Ramos (cell line): Measurements from ENCODE around the gene SPAG4.

Experiments used
- in situ Hi-C: fragments of 300-500 bp; cut with MboI; formaldehyde crosslinking; loops from one replicate; pipeline ENCODE4 v1.14.3; 2022; ENCODE audit warnings: low sequenced_read_pairs; ENCODE audit not compliant: unreplicated experiment

SPAG4 gene, protein sequence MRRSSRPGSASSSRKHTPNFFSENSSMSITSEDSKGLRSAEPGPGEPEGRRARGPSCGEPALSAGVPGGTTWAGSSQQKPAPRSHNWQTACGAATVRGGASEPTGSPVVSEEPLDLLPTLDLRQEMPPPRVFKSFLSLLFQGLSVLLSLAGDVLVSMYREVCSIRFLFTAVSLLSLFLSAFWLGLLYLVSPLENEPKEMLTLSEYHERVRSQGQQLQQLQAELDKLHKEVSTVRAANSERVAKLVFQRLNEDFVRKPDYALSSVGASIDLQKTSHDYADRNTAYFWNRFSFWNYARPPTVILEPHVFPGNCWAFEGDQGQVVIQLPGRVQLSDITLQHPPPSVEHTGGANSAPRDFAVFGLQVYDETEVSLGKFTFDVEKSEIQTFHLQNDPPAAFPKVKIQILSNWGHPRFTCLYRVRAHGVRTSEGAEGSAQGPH

DNA sequence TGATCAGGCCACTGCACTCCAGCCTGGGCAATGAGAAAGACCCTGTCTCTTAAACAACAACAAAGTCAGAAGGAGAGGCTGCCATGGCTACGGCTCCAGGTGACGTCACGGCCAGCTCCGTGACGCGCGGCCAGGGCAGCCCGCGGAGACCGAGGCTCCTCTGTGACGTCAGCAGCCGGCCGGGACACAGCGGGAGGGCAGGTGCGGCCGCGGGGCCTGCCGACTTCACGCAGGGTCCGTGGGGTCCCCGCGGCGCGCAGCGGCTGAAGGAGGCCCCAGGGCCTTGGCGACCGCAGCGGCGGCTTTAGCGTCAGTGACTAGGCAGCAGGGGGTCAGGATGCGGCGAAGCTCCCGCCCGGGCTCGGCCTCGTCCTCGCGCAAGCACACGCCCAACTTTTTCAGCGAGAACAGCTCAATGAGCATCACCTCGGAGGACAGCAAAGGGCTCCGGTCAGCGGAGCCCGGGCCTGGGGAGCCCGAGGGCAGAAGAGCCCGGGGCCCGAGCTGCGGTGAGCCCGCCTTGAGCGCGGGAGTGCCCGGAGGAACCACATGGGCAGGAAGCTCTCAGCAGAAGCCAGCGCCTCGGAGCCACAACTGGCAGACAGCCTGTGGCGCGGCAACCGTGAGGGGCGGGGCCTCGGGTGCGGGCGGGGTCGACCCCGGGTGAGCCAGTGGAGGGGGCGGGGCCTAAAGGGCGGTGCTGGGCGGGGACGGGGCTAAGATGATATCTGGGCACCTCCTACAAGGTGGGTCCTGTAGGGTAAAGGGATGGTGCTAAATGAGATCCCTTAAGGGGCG, at the start of gene SPAG4:
SPAG4 (plus strand) TSS at position 163 of the 798 bp plus-strand sequence; CDS start at position 338, 175 bp downstream.
- in situ Hi-C loops, result no loop called here

DNA sequence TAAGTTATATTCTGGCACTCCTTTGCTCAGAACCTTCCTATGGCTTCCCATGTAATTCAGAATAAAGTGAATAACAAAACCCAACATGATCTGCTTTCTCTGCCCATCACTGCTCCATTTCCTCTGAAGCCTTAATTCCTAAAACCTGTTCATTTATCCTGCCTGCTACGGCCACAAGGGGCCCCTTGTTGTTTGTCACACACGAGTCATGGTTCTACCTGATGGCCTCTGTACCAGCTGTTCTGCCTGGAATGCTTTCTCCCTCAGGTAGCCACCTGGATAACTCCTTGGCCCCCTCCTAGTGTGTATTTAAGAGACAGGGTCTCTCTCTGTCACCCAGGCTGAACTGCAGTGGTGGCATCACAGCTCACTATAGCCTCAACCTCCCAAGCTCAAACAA, 47.0 kb upstream of the SPAG4 start:
- in situ Hi-C loops, result no loop called here

- in situ Hi-C loops, result no loop called here
Observed at GRCh38 chr20:35571555-35571954, 44.1 kb upstream of the SPAG4 start.

DNA sequence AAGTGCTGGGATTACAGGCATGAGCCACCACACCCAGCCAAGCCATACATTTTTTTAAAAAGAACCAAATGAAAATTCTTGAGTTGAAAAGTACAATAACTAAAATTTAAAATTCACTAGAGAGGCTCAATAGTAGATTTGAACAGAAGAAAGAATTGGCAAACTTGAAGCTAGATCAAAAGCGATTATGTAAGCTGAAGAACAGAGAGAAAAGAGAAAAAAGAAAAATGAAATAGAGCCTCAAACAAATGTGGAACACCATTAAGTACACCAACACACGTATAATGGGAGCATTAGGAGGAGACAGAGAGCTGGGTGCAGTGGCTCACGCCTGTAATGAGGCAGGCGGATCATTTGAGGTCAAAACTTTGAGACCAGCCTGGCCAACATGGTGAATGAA, 42.8 kb upstream of the SPAG4 start:
- in situ Hi-C loops, result no loop called here

- in situ Hi-C loops, result no loop called here
Observed at GRCh38 chr20:35575958-35576357, 39.7 kb upstream of the SPAG4 start.

DNA sequence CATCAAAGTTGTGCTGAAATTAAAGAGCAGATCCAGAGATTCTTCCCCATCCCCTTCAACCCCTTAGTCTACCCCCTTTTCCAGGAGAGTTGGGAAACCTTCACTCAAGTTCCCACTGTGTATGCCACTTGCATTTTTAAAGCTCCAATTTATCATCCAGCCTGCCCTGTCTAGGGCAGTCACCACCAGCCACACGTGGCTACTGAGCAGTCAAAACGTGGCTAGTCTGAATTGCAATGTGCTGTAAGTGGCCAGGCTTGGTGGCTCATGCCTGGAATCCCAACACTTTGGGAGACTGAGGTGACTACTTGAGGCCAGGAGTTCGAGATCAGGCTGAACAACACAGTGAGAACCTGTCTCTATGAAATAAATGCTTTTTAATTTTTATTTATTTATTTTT, 38.8 kb upstream of the SPAG4 start:
- in situ Hi-C loops, result no loop called here

DNA sequence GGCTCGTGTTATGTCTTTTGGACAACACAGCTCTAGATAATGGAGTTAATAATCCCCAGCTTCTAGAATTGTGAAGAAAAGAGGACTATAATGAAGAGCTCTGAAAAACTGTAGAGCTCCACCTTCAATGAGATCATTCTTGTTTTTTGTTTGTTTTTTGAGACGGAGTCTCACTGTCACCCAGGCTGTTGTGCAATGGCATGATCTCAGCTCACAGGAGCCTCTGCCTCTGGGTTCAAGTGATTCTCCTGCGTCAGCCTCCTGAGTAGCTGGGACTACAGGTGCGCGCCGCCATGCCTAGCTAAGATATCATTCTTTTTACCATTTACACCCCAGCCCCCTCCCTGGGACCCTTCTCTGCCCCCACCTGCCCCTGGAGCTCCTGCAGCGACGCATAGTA, 37.2 kb upstream of the SPAG4 start:
- in situ Hi-C loops, result no loop called here

DNA sequence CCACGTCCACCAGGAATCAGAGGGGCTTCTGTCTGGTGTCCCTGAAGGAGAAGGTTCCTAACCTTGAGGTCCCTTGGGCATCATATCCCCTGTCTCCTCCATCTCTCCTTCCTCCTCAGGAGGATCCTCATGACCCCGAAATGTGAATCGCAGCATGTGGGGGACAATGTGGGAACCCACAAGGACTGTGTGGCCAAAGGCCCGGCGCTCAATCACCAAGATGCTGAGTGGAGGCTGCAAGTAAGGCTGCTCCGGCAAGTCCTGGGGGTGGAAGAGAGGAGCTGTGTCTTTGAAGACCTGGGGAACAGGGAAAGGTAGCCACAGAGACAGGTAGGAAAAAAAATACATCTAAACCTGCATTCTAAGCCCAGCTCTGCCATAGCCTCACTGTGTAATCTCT, 36.4 kb upstream of the SPAG4 start:
- in situ Hi-C loops, result no loop called here

GRCh38 chr20:35582131-35582530, 33.5 kb upstream of the SPAG4 start:
- in situ Hi-C loops, result no loop called here

DNA sequence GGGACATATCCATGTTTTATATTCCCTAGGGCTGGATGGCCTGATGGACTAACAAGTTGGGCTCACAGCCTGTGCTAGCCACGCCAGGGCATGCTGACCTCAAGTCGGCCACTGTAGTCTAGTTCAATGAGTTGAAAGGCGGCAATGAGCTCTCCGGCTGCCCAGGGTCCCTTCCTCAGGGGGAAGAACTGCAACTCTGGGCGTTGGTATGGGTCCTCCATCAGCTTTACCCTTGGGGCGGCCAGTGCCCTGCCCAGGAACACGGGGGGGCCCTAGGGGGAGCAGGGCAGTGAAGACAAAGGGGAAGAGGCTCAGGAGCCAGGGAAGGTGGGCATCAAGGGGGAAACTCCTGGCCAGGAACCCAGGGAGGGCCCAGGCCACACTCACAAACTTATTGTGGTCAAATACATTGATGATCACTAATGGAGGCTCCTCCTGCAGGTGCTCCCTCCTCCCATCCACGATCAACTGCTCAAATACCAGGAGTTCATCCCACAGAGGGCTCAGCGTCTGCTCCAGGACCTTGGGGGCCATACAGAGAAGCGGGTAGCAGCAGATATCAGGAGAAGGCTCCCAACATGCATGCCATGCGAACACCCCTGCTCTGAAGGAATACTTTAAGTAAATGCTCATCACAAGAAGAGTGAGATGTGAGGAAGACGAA, 32.8 kb upstream of the SPAG4 start:
- in situ Hi-C loops, result no loop called here

GRCh38 chr20:35583636-35584560, 31.7 kb upstream of the SPAG4 start:
- in situ Hi-C loops, result no loop called here

DNA sequence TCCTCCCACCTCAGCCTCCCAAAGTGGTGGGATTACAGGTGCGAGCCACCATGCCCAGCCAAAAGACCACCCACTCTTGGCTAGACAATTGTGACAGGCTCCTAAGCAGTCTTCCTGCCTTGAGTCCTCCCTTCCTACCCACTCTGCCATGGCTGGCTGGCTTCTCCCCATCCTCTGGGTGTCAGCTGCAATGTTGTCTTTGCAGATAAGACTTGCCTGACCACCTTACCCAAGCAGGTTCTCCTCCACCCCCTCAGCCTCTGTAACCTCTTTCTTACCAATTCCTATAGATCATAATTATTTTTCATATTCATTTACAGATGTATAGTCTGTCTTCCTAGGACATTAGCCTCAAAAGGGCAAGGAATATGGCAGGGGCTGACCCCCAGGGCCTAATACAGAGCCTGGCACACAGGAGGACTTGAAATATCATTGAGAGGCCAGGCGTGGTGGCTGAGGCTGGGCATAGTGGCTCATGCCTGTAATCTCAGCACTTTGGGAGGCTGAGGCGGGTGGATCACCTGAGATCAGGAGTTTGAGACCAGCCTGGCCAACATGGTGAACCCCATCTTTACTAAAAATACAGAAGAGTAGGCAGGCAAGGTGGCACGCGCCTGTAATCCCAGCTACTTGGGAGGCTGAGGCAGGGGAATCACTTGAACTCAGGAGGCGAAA, 28.7 kb upstream of the SPAG4 start:
- in situ Hi-C loops, result no loop called here

GRCh38 chr20:35587436-35587835, 28.2 kb upstream of the SPAG4 start:
- in situ Hi-C loops, result no loop called here

DNA sequence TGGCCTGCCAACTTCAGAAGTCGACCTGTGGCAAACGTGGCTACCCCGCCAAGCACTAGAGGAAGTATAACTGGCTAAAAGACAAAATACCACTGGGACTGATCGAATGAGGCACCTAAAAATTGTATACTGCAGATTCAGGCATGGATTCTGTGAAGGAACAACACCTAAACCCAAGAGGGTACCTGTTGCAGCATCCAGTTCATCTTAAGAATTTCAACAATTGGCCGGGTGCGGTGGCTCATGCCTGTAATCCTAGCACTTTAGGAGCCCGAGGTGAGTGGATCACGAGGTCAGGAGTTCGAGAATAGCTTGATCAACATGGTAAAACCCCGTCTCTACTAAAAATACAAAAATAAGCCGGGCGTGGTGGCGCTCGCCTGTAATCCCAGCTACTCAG, 27.2 kb upstream of the SPAG4 start:
- in situ Hi-C loops, result no loop called here

GRCh38 chr20:35592339-35592974, 23.2 kb upstream of the SPAG4 start:
- in situ Hi-C loops, result no loop called here

GRCh38 chr20:35595456-35595855, 20.2 kb upstream of the SPAG4 start:
- in situ Hi-C loops, result no loop called here

DNA sequence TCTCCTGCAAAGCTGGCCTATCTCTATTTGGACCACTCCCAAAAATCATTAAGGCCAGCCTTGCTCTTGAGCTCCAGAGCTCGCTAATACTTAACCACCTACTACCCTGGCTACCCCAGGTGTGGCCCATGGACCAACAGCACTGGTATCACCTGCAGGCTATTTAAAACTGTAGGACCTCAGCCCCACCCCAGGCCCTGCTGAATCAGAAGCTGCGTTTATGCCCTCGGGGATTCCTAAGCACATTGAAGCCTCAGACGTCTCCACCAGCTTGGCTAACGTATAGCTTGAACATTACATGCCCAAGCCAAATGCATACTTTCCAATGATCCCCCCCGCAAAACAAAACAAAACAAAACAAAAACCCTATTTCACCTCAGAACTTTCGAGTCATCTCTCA, 19.7 kb upstream of the SPAG4 start:
- in situ Hi-C loops, result no loop called here

GRCh38 chr20:35597186-35597585, 18.4 kb upstream of the SPAG4 start:
- in situ Hi-C loops, result no loop called here

- in situ Hi-C loops, result no loop called here
Observed at GRCh38 chr20:35598476-35598875, 17.2 kb upstream of the SPAG4 start.
